ENCODE measurements around the gene BACE1-AS. TPM values are rescaled to one million over a fixed set of nuclear protein-coding genes. Genes with fewer than 3 reads are reported as not detected.

BACE1-AS gene
- total RNA-seq = 0.89 and 2.1 TPM in 2 replicates

DNA sequence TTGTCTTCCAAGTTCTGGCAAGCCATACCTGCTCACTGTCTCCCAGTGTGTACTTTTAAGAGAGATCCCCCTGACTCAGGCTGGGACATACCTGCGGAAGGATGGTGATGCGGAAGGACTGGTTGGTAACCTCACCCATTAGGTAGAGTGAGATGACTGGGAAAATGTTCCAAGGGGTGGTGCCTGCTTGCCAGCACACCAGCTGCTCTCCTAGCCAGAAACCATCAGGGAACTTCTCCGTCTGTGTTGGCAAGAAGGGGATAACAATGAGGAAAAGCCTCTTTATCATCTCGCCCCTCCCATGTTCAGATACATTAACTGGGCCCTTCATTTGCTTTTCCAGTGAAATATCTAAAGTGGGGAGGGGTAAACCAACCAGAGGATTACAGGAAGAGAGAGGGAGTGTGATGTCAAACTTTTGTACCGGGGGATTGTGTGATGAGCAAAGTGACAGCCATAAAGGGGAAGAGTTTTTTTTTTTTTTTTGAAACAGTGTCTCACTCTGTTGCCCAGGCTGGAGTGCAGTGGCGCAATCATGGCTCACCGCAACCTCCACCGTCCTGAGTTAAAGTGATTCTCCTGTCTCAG lies at the start of gene BACE1-AS:
TSS of gene BACE1-AS (plus strand) at position 538 of the 588 bp plus-strand sequence.

DNA sequence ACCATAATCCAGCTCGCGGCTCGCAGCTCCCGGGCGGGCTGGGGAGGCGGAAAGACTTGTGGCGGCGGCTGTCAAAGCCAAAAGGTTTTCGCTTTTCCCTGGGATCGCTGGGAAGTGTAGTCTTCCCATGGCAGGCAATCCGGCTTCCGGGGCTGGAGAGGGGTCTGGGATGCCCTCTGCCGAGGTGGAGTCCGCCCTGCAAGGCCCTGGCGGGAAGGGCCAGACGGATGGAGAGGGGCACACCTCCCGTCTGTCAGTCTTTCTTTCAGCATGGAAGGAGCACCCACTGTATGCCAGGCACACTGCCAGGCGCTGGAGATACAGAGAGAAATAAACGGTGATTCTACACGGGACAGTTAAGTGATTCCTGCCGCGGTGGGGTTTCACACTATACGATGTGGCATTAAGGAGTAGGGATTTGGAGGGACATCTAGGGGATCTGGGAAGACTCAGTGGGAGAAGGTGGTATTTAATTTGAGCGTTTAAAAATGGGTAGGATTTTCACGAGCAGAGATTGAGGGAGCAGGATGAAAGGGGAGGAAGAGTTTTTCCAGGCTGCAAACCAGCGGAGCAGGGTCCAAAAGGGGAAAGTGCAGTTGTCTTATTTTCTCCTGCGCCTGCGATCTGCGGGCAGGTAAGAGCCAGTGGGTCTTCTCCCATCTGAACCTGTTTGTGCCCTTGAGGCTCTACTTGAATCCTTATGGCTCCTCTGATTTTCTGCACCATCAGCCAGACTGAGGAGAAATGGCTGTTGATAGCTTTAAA lies 25.2 kb downstream of the BACE1-AS start, which contains the start of gene BACE1:
TSS of gene BACE1 (minus strand) at position 60 of the 765 bp plus-strand sequence. CDS start 461 bp downstream, outside the sequence.

DNA sequence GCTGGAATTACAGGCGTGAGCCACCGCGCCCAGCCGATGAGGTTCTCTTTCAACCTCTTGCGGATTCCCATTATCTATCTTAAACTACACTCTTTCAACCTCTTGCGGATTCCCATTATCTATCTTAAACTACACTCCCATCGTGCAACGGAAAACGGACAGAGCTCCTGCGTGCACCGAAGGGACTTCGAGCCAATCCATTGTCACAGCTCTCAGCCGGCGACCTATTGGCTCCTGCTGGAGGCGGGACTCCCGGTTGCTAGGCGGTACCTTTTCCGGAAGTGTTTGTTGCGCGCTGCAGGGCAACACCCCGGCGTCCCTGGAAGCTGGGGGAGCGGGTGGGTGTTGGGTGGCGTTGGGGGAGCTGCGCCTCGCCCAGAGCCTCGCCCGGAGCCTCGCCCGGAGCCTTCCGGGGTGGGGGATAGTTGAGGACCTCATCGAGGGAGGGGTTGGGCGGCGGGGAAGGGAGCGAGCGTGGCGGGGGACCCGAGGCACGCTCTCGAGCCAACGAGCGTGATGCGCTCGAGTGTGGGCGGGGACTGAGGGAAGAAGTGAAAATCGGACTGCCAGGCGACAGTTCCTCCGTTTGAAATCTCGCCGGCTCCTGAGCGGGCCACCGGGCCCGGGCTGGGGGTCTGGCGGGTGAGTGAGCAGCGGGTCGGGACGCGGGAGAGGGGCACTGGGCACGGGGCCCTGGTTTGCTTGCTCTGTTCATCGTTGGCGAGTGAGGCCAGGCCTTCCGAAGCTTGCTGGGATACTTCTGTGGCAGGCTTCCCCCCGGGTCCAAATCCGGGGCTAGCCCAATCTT lies 36.6 kb downstream of the BACE1-AS start, which contains the start of gene CEP164:
TSS of gene CEP164 (plus strand) at position 288 of the 808 bp plus-strand sequence. CDS start 10,733 bp downstream, outside the sequence.

Other genes starting within 250 kb of the BACE1-AS start
- 8.1 and 10.9 TPM in 2 replicates for gene SIK3, start 192.9 kb upstream of the BACE1-AS start, total RNA-seq
- 102 and 104 TPM in 2 replicates for gene PAFAH1B2, start 147.1 kb upstream of the BACE1-AS start, total RNA-seq
- 10.1 and 11.0 TPM in 2 replicates for gene SIDT2, start 112.6 kb upstream of the BACE1-AS start, total RNA-seq
- 58.5 and 66.9 TPM in 2 replicates for gene TAGLN, start 92.0 kb upstream of the BACE1-AS start, total RNA-seq
- 48.4 and 57.8 TPM in 2 replicates for gene PCSK7, start 59.3 kb upstream of the BACE1-AS start, total RNA-seq
- gene RNF214, start 58.7 kb upstream of the BACE1-AS start, total RNA-seq = 5.5 and 7.7 TPM in 2 replicates
- 15.7 and 17.4 TPM in 2 replicates for gene BACE1, start 24.9 kb downstream of the BACE1-AS start, total RNA-seq
- 23.8 and 26.2 TPM in 2 replicates for gene CEP164, start 36.5 kb downstream of the BACE1-AS start, total RNA-seq